GM19467 (cell line): ENCODE data around the gene GDA.
"Not testable (repeated sequence)": the region's sequence is repeated elsewhere in the genome, so short reads cannot be mapped to it uniquely, and the experiment has no call there.

Source experiments
- ATAC-seq: cut with Tn5 transposase; IDR thresholded peaks from one replicate; pipeline ENCODE4 v1.9.1; 2021; ENCODE audit warnings: mild to moderate bottlenecking, moderate library complexity; ENCODE audit not compliant: unreplicated experiment

Gene GDA

DNA sequence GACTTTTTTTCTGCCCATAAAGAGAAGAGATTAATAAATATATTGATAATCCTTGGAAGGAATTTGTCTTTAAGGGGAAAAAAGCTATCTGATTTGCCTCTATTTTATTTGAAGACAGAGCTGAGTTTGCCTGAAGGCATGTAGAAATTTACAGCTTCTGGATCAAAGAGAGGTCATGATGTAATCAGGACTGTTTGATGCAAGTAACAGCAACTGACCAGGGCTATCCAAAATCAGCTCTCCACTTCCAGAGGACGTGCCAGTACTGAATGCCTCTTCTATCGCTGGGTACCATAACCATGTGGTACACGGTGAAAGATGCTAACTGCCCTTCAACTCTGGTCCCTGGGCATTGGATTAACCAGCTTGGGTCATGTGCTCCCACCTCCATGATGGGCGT, 125.2 kb downstream of the GDA start:
- ATAC-seq, result no peak

DNA sequence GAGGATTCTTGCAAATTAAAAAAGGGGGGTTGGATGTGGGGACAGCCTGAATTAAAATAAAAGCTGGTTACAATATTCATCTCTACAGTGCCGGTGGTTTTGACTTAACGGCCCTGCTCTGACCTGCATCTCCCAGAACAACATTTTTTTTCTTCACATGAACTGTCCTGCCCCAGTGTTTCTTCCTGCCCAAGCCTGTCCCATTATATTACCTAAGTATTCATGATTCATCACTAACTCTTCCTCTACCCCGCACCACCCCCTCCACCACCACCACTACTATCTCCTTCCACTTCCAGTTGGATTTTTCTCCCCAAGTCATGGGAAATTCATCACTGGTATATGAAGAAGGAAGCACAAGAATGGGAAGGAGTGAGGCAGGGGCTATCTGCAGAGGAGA, 125.7 kb downstream of the GDA start:
- ATAC-seq, result no peak

DNA sequence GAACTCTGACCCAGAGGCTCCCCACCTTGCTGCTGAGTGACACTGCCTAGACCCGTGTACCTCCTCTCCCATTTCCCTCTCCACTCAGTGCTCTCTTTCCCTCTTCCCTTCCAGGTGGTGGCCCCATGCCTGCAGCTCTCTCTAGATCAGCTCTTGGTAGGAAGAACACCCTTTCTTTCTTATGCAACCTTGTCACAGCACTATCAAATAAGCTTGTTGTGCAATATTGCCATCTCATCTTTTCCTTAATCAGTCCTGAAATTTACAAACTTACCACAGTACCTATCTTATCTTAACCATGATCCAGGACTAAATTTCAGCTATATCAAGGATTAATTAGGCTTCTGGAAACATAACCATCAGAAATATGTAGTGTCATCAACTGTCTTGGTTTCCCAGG, 127.2 kb downstream of the GDA start:
- no peak for ATAC-seq

DNA sequence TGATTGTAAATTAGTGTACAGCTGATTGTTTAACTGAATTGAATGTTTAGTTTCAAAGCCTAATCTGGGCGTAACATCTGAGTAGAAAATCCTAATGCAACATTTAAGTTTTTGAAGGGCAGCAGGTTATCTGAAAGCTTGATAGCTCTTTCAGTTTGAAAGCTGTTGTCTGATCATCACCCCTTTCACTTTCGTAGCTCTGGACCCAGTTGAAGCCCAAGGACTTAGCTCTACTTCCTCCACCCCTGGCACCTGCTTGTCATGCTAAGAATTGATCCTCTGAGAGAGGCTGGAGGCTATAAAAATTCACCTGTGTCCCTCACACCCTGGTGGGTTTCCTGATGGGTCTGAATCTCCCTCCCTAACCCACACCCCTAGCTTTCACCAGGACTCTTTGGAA, 129.7 kb downstream of the GDA start:
- ATAC-seq, result peak; percentile 77

DNA sequence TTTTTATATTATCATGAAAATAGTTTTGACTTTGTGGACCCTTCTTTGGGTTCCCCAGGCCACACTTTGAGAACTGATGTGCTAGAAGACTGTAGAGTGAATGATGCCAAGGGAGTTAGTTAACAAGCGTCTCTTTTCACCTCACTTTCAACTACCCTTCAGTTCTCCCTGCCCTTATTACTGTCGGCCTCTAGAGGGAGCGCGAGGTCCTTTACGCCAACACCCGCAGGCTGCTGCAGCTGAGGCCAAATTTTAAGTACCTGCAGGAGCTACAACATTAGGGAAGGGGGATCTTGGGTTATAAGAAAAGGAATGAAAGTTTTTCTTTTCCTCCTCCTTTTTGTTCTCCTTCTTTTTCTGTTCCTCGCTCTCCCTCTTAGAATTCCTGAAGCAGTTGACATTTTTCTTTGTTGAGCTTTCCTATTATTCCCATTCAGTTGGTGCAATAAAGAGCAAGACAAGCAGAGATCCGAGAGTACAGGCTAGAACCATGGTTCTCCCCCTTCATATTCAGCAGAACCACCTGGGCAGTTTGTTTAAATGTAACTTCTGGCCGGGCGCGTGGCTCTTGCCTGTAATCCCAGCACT, 131.8 kb downstream of the GDA start:
- ATAC-seq, result peak; percentile 75

DNA sequence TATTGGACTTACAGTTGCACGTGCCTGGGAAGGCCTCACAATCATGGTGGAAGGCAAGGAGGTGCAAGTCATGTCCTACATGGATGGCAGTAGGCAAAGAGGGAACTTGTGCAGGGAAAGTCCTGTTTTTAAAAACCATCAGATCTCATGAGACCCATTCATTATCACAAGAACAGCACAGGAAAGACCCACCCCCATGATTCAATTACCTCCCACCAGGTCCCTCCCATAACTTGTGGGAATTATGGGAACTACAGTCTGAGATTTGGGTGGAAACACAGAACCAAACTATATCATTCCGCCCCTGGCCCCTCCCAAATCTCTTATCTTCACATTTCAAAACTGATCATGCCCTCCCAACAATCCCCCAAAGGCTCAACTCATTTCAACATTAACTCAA, 140.2 kb downstream of the GDA start:
- ATAC-seq, result no peak

DNA sequence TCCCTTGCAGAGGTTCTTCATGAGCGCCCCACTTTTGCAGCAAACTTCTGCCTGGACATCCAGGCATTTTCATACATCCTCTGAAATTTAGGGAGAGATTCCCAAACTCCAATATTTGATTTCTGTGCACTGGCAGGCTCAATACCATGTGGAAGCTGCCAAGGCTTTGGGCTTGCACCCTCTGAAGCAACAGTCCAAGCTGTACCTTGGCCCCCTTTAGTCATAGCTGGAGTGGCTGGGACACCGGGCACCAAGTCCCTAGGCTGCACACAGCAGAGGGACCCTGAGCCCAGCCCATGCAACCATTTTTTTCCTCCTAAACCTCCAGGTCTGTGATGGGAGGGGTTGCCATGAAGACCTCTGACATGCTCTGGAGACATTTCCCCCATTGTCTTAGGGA, 141.1 kb downstream of the GDA start:
- ATAC-seq, result no peak

DNA sequence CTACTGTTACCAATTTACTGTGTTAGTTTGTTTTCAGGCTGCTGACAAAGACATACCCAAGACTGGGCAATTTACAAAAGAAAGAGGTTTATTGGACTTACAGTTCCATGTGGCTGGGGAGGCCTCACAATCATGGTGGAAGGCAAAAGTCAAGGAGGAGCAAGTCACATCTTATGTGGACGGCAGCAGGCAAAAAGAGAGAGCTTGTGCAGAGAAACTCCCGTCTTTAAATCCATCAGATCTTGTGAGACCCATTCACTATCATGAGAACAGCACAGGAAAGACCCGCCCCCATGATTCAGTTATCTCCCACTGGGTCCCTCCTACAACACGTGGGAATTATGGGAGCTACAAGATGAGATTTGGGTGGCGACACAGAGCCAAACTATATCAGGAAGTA, 142.3 kb downstream of the GDA start:
- not testable (repeated sequence) for ATAC-seq

DNA sequence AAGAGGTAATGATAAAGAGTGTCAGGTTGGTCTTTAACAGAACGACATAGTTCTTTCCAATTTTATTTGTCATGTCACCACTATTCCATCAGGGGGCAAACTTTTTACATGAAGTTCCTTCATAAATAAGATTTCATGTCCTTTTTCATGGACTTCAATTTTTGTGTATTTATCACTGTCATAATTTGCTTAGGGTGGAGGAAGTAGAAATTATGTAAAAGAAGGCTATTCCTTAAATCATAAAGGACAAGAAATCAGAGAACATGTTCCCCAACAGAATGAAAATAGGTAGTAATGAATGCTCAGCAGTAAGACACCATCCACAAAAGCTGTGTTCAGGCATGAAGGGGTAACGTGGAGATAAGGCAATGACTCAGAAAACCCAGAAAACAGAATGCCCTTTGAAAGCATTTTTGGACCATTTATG, 143.0 kb downstream of the GDA start:
- ATAC-seq, result no peak

DNA sequence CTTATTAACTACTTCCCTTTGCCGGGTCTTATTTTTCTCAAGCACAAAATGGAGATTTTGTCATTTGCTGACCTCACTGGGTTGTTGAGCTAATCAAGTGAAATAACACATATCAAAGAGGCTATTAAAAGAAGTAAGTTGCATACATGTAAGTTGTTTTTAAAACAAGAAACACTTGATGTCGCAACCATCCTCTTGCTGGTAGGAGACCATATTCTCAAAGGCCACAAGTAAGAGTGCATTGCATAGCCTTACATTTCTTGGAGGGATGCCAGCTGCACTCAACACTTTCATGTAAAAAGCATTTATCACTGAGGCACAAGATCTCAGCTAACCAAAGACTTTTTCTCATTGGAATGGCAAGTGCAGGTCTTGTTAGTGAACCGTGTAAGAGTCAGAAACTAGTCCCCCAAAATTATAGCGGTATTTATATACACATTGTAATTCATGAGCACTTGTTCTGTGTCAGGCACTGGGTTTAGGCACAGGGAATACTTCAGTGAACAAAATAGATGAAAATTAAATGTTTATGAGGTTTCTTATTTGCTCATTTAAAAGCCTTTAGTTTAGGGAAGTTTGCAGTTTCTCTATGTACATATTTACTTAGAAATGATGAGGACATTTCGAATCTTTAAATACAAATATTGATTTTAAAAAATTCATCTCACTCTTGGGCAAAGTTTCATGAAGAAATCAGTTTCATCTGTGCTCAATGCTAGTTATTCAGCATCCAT, 143.8 kb downstream of the GDA start:
- ATAC-seq, result no peak

DNA sequence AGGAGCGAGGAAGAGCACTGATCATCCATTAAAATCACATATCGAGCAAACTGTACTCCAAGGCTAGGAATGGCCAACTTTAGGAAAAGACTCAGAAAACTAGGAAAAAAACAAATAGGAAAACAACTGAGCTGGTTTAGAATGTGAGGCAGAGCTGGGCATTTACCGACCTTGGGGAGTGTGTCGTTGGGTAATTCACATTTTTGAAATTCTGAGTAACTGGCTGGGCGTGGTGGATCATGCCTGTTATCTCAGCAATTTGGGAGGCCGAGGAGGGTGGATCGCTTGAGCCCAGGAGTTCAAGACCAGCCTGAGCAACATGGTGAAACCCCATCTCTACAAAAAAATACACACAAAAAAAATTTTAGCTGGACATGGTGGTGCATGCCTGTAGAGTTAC, 145.7 kb downstream of the GDA start:
- ATAC-seq, result no peak

DNA sequence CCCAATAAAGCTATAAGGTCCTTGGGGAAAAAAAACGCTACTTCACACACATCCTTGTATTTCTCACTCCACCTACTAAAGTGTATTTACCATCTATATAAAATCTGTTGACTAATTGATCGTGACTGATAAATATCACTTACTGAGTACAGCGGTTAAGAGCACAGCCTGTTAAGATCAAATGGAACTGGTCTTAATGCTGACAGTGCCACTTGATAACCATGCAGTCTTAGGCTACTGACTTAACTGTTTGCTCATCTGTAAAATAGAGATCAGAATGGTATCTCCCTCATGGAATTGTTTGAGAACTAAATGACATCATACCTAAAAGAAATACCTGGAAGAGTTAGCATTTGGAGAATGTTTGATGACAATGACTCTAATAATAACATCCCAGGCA, 148.3 kb downstream of the GDA start:
- ATAC-seq, result no peak

DNA sequence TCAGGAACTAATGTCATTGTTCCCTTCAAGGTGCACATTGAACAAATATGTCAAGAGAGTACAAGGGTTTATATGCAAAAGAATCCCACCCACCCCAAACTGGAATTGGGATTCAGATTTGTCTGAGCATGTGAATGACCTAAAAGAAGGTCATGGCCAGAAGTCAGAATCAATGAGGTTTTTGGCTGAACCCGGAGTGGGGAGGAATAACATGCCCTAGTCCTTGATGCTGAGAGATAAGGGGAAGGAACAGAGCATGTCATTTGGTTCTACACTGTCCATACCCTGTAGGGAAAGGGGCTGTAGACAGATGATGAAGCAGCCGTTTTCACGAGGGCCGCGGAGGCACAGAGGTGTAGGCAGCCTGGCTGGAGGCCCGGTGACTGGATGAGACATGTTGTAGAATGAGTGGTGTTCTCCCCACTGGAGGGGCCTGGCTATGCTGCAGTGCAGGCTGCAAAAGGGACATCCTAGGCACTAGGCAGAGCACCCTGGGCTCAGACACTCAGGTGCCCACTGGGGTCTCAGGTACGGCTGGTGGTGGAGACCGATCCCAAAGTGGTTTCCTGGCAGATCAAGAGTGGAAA, 149.9 kb downstream of the GDA start:
- no peak for ATAC-seq

DNA sequence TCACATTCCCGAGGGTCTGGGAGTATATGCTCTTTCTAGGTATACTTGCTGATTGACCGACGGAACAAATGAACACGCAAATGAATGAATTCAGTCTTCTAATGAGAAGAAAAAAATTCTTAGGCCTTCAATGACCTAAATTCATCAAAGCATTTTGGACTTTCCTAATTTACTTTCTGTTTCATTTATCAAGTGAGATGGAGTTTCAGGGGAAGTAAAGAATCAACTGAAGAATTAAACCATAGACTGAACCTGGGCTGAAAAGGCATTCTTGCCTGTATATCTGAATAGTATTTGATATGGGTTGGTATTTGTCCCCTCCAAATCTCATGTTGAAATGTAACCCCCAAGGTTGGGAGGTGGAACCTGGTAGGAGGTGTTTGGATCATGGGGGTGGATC, 151.6 kb downstream of the GDA start:
- no peak for ATAC-seq
